ENCODE measurements around the gene CCNJL. TPM values are rescaled to one million over a fixed set of nuclear protein-coding genes. Genes with fewer than 3 reads are reported as not detected.

CCNJL gene
- total RNA-seq, 2 experiments from 2014 or later: not detected

DNA sequence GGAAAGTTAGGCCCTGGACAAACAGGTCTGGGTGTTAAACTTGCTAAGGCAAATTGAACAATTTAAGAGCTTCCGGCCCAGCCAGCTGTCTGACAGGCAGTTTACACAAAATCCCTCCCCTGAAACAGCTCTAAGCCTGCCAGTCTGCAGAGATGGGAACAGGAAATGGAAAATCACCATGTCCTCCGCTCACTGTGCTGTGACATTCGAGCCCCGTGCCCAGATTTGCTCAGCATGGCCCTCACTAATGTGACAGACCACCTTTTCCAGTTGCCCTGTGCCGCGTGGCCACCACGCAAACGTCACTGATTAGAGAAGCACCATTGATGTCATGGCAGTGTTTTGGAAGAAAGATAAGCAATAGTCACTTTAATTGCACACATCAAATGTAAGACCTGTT, 41.0 kb downstream of the CCNJL start:
- H3K9me2 ChIP-seq (ENCODE audit: insufficient read depth, low read length): no peaks in the 10 kb centered on the region
- H3K4me2 ChIP-seq (ENCODE audit: low read length): peak overlapping the region; percentile 6; the same call in 1 of the 2 replicates
- POLR2A ChIA-PET: interaction anchor here (0.8 kb wide), 1 partner anchor 674 kb away, joined by 4 read pairs; no protein-coding TSS in a partner anchor
- intact Hi-C loops (cut with micrococcal nuclease; ENCODE audit: unreplicated experiment): no loop called here
- no peaks in the 10 kb centered on the region for H3K36me3 ChIP-seq (ENCODE audit: insufficient read depth, low read length)
- no peak overlapping the region for H3K27ac ChIP-seq (ENCODE audit: low read depth, low read length, poor library complexity, severe bottlenecking)
- H3K9me3 ChIP-seq (ENCODE audit: low read length): no peaks in the 10 kb centered on the region
- no peak overlapping the region for H3K4me3 ChIP-seq (ENCODE audit: low read depth, low read length, poor library complexity, severe bottlenecking)
- CTCF ChIA-PET (ENCODE audit: unreplicated experiment): interaction anchor here (0.7 kb wide), 1 partner anchor 10 kb away, joined by 4 read pairs; no protein-coding TSS in a partner anchor
- BruUV-seq (replicated peaks): no TSS peak
- no peak for TF ChIP-seq EZH2phosphoT487 (IDR thresholded peaks at IDR 0.05; ENCODE audit: borderline replicate concordance, low read depth, low read length)
- TF ChIP-seq, protein P1, sequence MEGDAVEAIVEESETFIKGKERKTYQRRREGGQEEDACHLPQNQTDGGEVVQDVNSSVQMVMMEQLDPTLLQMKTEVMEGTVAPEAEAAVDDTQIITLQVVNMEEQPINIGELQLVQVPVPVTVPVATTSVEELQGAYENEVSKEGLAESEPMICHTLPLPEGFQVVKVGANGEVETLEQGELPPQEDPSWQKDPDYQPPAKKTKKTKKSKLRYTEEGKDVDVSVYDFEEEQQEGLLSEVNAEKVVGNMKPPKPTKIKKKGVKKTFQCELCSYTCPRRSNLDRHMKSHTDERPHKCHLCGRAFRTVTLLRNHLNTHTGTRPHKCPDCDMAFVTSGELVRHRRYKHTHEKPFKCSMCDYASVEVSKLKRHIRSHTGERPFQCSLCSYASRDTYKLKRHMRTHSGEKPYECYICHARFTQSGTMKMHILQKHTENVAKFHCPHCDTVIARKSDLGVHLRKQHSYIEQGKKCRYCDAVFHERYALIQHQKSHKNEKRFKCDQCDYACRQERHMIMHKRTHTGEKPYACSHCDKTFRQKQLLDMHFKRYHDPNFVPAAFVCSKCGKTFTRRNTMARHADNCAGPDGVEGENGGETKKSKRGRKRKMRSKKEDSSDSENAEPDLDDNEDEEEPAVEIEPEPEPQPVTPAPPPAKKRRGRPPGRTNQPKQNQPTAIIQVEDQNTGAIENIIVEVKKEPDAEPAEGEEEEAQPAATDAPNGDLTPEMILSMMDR (conservative IDR thresholded peaks at IDR 0.05; ENCODE audit: low read length): no peak
- no peaks in the 10 kb centered on the region for H4K20me1 ChIP-seq (ENCODE audit: insufficient read depth, low read length)
- H3K79me2 ChIP-seq (ENCODE audit: insufficient read depth, low read depth, low read length): no peaks in the 10 kb centered on the region
- H3K4me1 ChIP-seq (ENCODE audit: insufficient read depth, low read length, poor library complexity, severe bottlenecking): peaks cover 15% of the 10 kb centered on the region
- 0 out of 2 replicates have a peak overlapping the region, but pooled peaks have one; percentile 1 for H2AFZ ChIP-seq (ENCODE audit: low read length)
- peak; percentile 54 for DNase-seq (ENCODE audit: low spot score)

DNA sequence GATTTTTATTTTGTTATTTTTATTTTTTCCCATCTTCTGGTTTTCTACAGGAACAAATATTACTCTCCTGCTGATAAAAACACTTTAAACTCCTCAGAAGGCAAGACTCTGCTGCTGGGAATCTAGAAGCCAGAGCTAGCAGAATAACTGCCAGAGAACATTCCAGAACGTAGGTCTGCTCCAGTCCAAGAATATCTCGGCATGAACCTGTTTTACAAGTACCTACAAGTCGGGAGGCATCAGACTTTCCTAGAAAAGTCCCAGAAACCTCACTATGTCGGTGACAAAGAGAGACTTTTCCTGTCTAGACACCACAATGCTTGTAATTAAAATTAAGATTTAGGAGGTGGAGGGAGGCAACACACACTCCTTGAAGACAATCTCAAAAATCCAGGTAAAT, 41.7 kb downstream of the CCNJL start:
- CTCF ChIA-PET (ENCODE audit: unreplicated experiment): interaction anchor here (0.7 kb wide), 1 partner anchor 9 kb away, joined by 4 read pairs; no protein-coding TSS in a partner anchor
- Histone ChIP-seq H3K79me2 (ENCODE audit: insufficient read depth, low read depth, low read length) (no peaks in the 10 kb centered on the region), H4K20me1 (ENCODE audit: insufficient read depth, low read length) (no peaks in the 10 kb centered on the region), H3K4me3 (ENCODE audit: low read depth, low read length, poor library complexity, severe bottlenecking) (no peak overlapping the region), H2AFZ (ENCODE audit: low read length) (0 out of 2 replicates have a peak overlapping the region, but pooled peaks have one; percentile 1), H3K4me2 (ENCODE audit: low read length) (no peak overlapping the region), H3K9me3 (ENCODE audit: low read length) (no peaks in the 10 kb centered on the region), H3K9me2 (ENCODE audit: insufficient read depth, low read length) (no peaks in the 10 kb centered on the region), H3K4me1 (ENCODE audit: insufficient read depth, low read length, poor library complexity, severe bottlenecking) (peaks cover 15% of the 10 kb centered on the region), H3K27ac (ENCODE audit: low read depth, low read length, poor library complexity, severe bottlenecking) (no peak overlapping the region), H3K36me3 (ENCODE audit: insufficient read depth, low read length) (no peaks in the 10 kb centered on the region)
- BruUV-seq (replicated peaks): no TSS peak
- intact Hi-C loops (cut with micrococcal nuclease; ENCODE audit: unreplicated experiment): no loop called here
- TF ChIP-seq, protein P1 (conservative IDR thresholded peaks at IDR 0.05; ENCODE audit: low read length): no peak
- TF ChIP-seq EZH2phosphoT487 (IDR thresholded peaks at IDR 0.05; ENCODE audit: borderline replicate concordance, low read depth, low read length): no peak
- POLR2A ChIA-PET: interaction anchor here (0.8 kb wide), 1 partner anchor 674 kb away, joined by 4 read pairs; no protein-coding TSS in a partner anchor
- DNase-seq (ENCODE audit: low spot score): no peak

DNA sequence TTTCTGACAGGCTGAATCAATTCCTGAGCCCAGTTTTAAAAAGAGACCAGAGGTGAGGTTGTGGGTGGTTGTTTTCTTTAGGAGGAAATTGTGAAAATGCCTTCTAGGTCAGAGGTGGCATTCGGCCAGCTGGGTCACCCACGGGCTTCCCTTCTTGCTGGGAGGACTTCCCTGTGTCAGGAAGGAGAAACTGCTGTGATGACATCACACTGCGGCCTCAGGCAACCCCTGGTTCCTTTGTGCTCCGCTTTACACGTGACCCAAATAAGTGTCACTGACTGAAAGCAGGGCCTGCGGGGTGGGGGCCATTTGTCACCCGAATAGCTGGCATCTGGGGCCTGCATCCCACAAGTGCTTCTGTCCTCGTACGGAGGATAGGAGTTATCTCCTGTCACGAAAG, 43.3 kb downstream of the CCNJL start:
- Histone ChIP-seq H3K79me2 (ENCODE audit: insufficient read depth, low read depth, low read length) (no peaks in the 10 kb centered on the region), H3K4me2 (ENCODE audit: low read length) (no peak overlapping the region), H3K9me2 (ENCODE audit: insufficient read depth, low read length) (no peaks in the 10 kb centered on the region), H3K27ac (ENCODE audit: low read depth, low read length, poor library complexity, severe bottlenecking) (no peak overlapping the region), H2AFZ (ENCODE audit: low read length) (no peak overlapping the region), H3K4me1 (ENCODE audit: insufficient read depth, low read length, poor library complexity, severe bottlenecking) (peaks cover 15% of the 10 kb centered on the region), H3K4me3 (ENCODE audit: low read depth, low read length, poor library complexity, severe bottlenecking) (no peak overlapping the region), H4K20me1 (ENCODE audit: insufficient read depth, low read length) (no peaks in the 10 kb centered on the region), H3K9me3 (ENCODE audit: low read length) (no peaks in the 10 kb centered on the region), H3K36me3 (ENCODE audit: insufficient read depth, low read length) (no peaks in the 10 kb centered on the region)
- no TSS peak for BruUV-seq (replicated peaks)
- DNase-seq (ENCODE audit: low spot score): no peak
- TF ChIP-seq, protein P1 (conservative IDR thresholded peaks at IDR 0.05; ENCODE audit: low read length): no peak
- TF ChIP-seq EZH2phosphoT487 (IDR thresholded peaks at IDR 0.05; ENCODE audit: borderline replicate concordance, low read depth, low read length): no peak
- ChIA-PET CTCF (ENCODE audit: unreplicated experiment) (no interaction called here), POLR2A (no interaction called here)
- intact Hi-C loops (cut with micrococcal nuclease; ENCODE audit: unreplicated experiment): no loop called here

All from OCI-LY7 (cell line).